MCF 10A (cell line): ENCODE results near the gene NTF3. TPM values are rescaled to one million over a fixed set of nuclear protein-coding genes. Genes with fewer than 3 reads are reported as not detected.
"Not testable (repeated sequence)": the region's sequence is repeated elsewhere in the genome, so short reads cannot be mapped to it uniquely, and the experiment has no call there.

Experiments
- BruUV-seq: library from RNA; stranded (reverse); fragments of 400-500 nt; replicated peaks from 2 replicates; lab custom pipeline; 2021; lab: Mats Ljungman, UMichigan
- CTCF ChIA-PET: fragments of 300-600 bp; sonication (Branson Sonifier 250); formaldehyde crosslinking; extraction: SDS; loops from one replicate; lab custom pipeline; 2021; ENCODE audit warnings: antibody characterized with exemption, inconsistent platforms; lab: Yijun Ruan, JAX
- POLR2A ChIA-PET: fragments of 300-600, 350-650 bp; sonication (Branson Sonifier 250); formaldehyde crosslinking; extraction: SDS; loops from one replicate; lab custom pipeline; 2020; ENCODE audit warnings: antibody characterized with exemption, inconsistent platforms; lab: Yijun Ruan, JAX
- DNase-seq: peaks from one replicate; pipeline ENCODE4 v3.0.0-alpha.2; 2018; ENCODE audit not compliant: unreplicated experiment
- H3K27ac Mint-ChIP-seq: one replicate; pipeline ENCODE4 v1.8.0; 2022; ENCODE audit warnings: mild to moderate bottlenecking, low read depth, mixed read lengths; ENCODE audit not compliant: unreplicated experiment
- H3K27me3 Mint-ChIP-seq: one replicate; pipeline ENCODE4 v1.8.0; 2022; ENCODE audit warnings: mixed read lengths; ENCODE audit not compliant: insufficient read depth, unreplicated experiment
- H3K36me3 Mint-ChIP-seq: one replicate; pipeline ENCODE4 v1.8.0; 2022; ENCODE audit warnings: mild to moderate bottlenecking, moderate library complexity, mixed read lengths; ENCODE audit not compliant: insufficient read depth, unreplicated experiment
- H3K4me1 Mint-ChIP-seq: one replicate; pipeline ENCODE4 v1.8.0; 2022; ENCODE audit warnings: mixed read lengths; ENCODE audit not compliant: insufficient read depth, unreplicated experiment
- H3K4me3 Mint-ChIP-seq: one replicate; pipeline ENCODE4 v1.8.0; 2022; ENCODE audit warnings: mild to moderate bottlenecking, moderate library complexity, mixed read lengths; ENCODE audit not compliant: unreplicated experiment
- H3K9me3 Mint-ChIP-seq: one replicate; pipeline ENCODE4 v1.8.0; 2022; ENCODE audit warnings: mixed read lengths; ENCODE audit not compliant: unreplicated experiment
- intact Hi-C: fragments of 100-400 bp; cut with micrococcal nuclease; formaldehyde crosslinking; loops from 2 replicates; pipeline ENCODE4 v1.14.1; 2022
- total RNA-seq: library from RNA; stranded (reverse); gene quantifications from 2 replicates; pipeline ENCODE4 v1.2.3, GENCODE V29; 2022
- TF ChIP-seq, protein P1 (sequence below): fragments of 200-600 bp; IDR thresholded peaks from one replicate; pipeline ENCODE4 v1.8.0; 2022; ENCODE audit warnings: antibody characterized with exemption, mild to moderate bottlenecking; ENCODE audit not compliant: unreplicated experiment

The NTF3 gene
- total RNA-seq, 1 experiment from 2014 or later: not detected

DNA sequence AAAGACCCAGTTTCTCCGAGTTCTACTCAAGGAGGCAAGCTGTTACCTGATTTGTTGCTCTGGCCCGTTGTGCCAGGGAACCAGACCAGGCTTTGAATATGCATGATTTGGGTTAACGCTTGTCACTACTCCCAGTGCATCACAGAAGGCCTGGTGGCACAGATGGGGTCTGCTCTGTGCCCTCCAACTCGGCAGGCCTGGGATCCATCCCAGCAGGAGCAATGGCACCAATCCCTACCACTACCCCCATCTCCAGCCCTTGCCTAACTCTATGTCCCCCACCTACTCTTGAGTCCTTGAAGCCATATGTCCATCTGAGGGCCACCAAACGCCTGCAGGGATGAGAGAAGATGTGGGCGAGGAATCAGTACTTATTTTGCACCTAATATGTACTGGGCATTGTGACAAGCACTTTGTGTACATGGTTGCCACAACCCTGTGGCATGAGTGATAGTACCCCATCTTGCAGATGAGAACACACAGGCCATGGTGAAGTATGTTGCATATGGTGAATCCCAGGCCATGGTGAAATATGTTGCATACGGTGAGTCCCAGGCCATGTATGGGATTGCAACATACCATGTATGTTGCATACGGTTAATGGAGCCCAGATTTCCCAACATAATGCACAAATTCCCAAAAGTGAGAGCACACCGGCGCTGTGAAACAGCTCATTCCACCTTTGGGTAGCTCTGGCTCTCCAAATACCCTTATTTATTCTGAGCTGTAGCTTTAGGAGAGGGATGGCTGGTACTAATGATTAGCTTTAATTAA is 102.7 kb downstream of the NTF3 start:
- Mint-ChIP-seq H3K4me3 (no peak overlapping the region), H3K27ac (no peak overlapping the region), H3K4me1 (no peaks in the 10 kb centered on the region), H3K27me3 (no peaks in the 10 kb centered on the region), H3K9me3 (peaks cover 38% of the 10 kb centered on the region), H3K36me3 (no peaks in the 10 kb centered on the region)
- CTCF ChIA-PET: interaction anchor here (0.6 kb wide), 1 partner anchor 62 kb away, joined by 3 read pairs; no protein-coding TSS in a partner anchor
- DNase-seq: no peak
- POLR2A ChIA-PET: no interaction called here
- BruUV-seq: no TSS peak
- intact Hi-C loops: no loop called here
- TF ChIP-seq, protein P1, sequence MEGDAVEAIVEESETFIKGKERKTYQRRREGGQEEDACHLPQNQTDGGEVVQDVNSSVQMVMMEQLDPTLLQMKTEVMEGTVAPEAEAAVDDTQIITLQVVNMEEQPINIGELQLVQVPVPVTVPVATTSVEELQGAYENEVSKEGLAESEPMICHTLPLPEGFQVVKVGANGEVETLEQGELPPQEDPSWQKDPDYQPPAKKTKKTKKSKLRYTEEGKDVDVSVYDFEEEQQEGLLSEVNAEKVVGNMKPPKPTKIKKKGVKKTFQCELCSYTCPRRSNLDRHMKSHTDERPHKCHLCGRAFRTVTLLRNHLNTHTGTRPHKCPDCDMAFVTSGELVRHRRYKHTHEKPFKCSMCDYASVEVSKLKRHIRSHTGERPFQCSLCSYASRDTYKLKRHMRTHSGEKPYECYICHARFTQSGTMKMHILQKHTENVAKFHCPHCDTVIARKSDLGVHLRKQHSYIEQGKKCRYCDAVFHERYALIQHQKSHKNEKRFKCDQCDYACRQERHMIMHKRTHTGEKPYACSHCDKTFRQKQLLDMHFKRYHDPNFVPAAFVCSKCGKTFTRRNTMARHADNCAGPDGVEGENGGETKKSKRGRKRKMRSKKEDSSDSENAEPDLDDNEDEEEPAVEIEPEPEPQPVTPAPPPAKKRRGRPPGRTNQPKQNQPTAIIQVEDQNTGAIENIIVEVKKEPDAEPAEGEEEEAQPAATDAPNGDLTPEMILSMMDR: no peak

DNA sequence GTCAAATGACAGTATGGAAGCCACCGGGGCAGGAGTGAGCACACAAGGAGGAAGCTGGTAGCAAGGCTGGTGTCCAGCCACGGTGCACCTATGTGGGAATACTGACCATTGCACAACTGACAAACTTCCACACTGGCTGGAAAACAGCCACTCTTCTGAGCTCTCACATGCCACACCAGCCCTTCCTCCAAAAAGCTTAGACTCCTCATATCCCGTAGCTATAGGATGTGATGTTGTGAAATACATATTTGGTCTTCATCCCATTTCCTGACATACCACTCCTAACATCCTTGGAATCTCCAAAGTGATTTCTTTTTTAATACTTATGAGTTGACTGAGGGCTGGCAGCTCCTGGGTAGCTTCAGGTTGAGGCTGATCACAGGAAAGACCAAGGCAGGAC is 103.6 kb downstream of the NTF3 start:
- TF ChIP-seq, protein P1: no peak
- Mint-ChIP-seq H3K4me3 (no peak overlapping the region), H3K4me1 (no peaks in the 10 kb centered on the region), H3K27me3 (no peaks in the 10 kb centered on the region), H3K9me3 (peaks cover 29% of the 10 kb centered on the region), H3K27ac (no peak overlapping the region), H3K36me3 (no peaks in the 10 kb centered on the region)
- no TSS peak for BruUV-seq
- CTCF ChIA-PET: no interaction called here
- POLR2A ChIA-PET: no interaction called here
- intact Hi-C loops: no loop called here
- no peak for DNase-seq

DNA sequence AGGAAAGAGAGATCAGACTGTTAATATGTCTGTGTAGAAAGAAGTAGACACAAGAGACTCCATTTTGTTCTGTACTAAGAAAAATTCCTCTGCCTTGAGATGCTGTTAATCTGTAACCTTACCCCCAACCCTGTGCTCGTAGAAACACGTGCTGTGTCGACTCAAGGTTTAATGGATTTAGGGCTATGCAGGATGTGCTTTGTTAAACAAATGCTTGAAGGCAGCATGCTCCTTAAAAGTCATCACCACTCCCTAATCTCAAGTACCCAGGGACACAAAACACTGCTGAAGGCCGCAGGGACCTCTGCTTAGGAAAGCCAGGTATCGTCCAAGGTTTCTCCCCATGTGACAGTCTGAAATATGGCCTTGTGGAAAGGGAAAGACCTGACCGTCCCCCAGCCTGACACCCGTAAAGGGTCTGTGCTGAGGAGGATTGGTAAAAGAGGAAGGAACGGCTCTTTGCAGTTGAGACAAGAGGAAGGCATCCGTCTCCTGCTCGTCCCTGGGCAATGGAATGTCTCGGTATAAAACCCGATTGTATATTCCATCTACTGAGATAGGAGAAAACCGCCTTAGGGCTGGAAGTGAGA is 105.2 kb downstream of the NTF3 start:
- POLR2A ChIA-PET: not testable (repeated sequence)

DNA sequence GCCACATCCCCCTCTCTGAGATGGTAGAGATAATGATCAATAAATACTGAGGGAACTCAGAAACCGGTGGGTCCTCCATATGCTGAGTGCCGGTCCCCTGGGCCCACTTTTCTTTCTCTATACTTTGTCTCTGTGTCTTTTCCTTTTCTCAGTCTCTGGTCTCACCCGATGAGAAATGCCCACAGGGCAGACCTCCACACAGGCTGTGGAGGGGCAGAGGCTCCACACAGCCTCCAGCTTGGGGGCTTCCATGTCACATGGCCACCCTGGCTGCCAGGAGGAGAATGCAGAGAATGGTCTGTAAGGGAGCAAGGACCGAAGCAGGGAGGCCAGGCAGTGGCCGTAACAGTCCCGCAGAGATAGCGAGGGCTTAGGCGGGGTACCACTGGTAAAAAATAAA is 105.9 kb downstream of the NTF3 start:
- ChIA-PET CTCF (no interaction called here), POLR2A (no interaction called here)
- no peaks in the 10 kb centered on the region for H3K36me3 Mint-ChIP-seq
- DNase-seq: no peak
- H3K27me3 Mint-ChIP-seq: no peaks in the 10 kb centered on the region
- no TSS peak for BruUV-seq
- H3K4me1 Mint-ChIP-seq: no peaks in the 10 kb centered on the region
- H3K9me3 Mint-ChIP-seq: peaks cover 42% of the 10 kb centered on the region
- no peak overlapping the region for H3K27ac Mint-ChIP-seq
- intact Hi-C loops: no loop called here
- no peak overlapping the region for H3K4me3 Mint-ChIP-seq
- TF ChIP-seq, protein P1: no peak

More for the DNA sequence above, 105.2 kb downstream of the NTF3 start:
- intact Hi-C loops, H3K4me1 Mint-ChIP-seq, BruUV-seq, H3K4me3 Mint-ChIP-seq, H3K27me3 Mint-ChIP-seq, DNase-seq, CTCF ChIA-PET, H3K36me3 Mint-ChIP-seq, H3K27ac Mint-ChIP-seq: not testable (repeated sequence)
- peaks cover 39% of the 10 kb centered on the region for H3K9me3 Mint-ChIP-seq
